Esophagus squamous epithelium (tissue), 5 donors: ENCODE data around the gene PARD3. TPM values are rescaled to one million over a fixed set of nuclear protein-coding genes. Genes with fewer than 3 reads are reported as not detected.
"Not testable (repeated sequence)": the region's sequence is repeated elsewhere in the genome, so short reads cannot be mapped to it uniquely, and the experiment has no call there.

Experiments
- DNase-seq: peaks from one replicate; lab custom pipeline; 2025; lab: John Stamatoyannopoulos, UW
- H3K27ac ChIP-seq, 4 donors: fragments of 200-600 bp; sonication (generic); one replicate each; pipeline ENCODE4 v1.5.1; 2016 to 2019; ENCODE audit warnings: mild to moderate bottlenecking in 1 of 4
- H3K27me3 ChIP-seq, 4 donors: fragments of 200-600 bp; sonication (generic); 1 replicate in 3 of 4; 2 replicates in 1 of 4; pipeline versions ENCODE4 v1.5.1 to v1.6.0; 2017 to 2021; ENCODE audit warnings: antibody characterized with exemption in 1 of 4
- H3K36me3 ChIP-seq, 3 donors: fragments of 200-600 bp; sonication (generic); one replicate each; pipeline ENCODE4 v1.5.1; 2016 to 2019
- H3K4me1 ChIP-seq, 3 donors: fragments of 200-600 bp; sonication (generic); one replicate each; pipeline ENCODE4 v1.5.1; 2017 to 2019
- H3K4me3 ChIP-seq, 4 donors: fragments of 200-600 bp; sonication (generic); 1 replicate in 3 of 4; 2 replicates in 1 of 4; pipeline ENCODE4 v1.5.1; 2016 to 2019; ENCODE audit warnings: mild to moderate bottlenecking in 2 of 4, moderate library complexity in 1 of 4
- H3K9me3 ChIP-seq, 3 donors: fragments of 200-600 bp; sonication (generic); one replicate each; pipeline ENCODE4 v1.5.1; 2016 to 2019
- POLR2A ChIP-seq, 4 donors: fragments of 450-650 bp; IDR thresholded peaks; one replicate each; pipeline ENCODE4 v1.6.1; 2017; ENCODE audit warnings: antibody characterized with exemption in 4 of 4, mild to moderate bottlenecking in 4 of 4, moderate library complexity in 3 of 4
- WGBS, 2 donors: methylation state at CpG; one replicate each; pipeline ENCODE4 v1.1.5; 2018; 5-methylcytosine and 5-hydroxymethylcytosine counted together
- intact Hi-C: fragments of 100-400 bp; cut with DNase I; formaldehyde crosslinking; loops from one replicate; pipeline ENCODE4 v1.15.0; 2022
- total RNA-seq, 4 donors: library from RNA; depleted of rRNA; stranded (reverse); fragments of >200 nt; gene quantifications; one replicate each; pipeline ENCODE4 v1.1.0, GENCODE V29; 2016
- TF ChIP-seq, protein P1 (sequence below), 6 experiments: fragments of 450-650 bp in 4 of 6; fragments of 200-600 bp in 2 of 6; sonication (generic) in 2 of 6; IDR thresholded peaks; one replicate each; pipeline ENCODE4 v1.5.1; 2016 to 2019; ENCODE audit warnings: antibody characterized with exemption in 6 of 6, mild to moderate bottlenecking in 4 of 6, moderate library complexity in 4 of 6
- donor health status: DM: yes; HTN: yes; CAD: no.

PARD3 gene
- total RNA-seq, 4 donors from 2014 or later = 57.3 to 114 (median 81.7) TPM

DNA sequence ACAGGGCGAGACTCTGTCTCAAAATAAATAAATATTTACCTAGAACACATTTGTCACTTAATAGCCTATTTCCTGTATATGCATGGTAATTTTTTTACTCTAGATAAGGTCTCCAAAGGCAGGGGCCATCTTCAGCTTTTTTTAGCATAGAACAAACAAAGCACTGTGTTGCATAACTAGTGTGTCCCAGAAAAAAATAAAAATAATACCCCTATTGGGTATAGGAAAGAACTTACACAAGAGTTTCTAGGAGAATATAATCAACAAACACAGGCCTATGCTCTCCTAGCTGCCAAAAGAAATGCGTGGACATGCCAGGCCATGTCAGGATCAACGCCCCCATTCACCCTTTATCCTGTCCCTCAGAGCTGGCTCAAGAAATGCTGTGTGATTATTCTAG, 103.6 kb downstream of the PARD3 start:
- Histone ChIP-seq H3K9me3 (no peaks in the 10 kb centered on the region), H3K4me1 (peaks cover 14 to 76% (median 31%) of the 10 kb centered on the region in 3 donors), H3K36me3 (no peaks in the 10 kb centered on the region), H3K27ac (peak overlapping the region; percentile 40 to 74 (median 62)), H3K27me3 (no peaks in the 10 kb centered on the region), H3K4me3 (no peak overlapping the region)
- intact Hi-C loops = no loop called here
- TF ChIP-seq, protein P1, sequence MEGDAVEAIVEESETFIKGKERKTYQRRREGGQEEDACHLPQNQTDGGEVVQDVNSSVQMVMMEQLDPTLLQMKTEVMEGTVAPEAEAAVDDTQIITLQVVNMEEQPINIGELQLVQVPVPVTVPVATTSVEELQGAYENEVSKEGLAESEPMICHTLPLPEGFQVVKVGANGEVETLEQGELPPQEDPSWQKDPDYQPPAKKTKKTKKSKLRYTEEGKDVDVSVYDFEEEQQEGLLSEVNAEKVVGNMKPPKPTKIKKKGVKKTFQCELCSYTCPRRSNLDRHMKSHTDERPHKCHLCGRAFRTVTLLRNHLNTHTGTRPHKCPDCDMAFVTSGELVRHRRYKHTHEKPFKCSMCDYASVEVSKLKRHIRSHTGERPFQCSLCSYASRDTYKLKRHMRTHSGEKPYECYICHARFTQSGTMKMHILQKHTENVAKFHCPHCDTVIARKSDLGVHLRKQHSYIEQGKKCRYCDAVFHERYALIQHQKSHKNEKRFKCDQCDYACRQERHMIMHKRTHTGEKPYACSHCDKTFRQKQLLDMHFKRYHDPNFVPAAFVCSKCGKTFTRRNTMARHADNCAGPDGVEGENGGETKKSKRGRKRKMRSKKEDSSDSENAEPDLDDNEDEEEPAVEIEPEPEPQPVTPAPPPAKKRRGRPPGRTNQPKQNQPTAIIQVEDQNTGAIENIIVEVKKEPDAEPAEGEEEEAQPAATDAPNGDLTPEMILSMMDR (IDR thresholded peaks at IDR 0.05) = no peak
- TF ChIP-seq POLR2A (IDR thresholded peaks at IDR 0.05) = no peak
- no peak for DNase-seq
- 44 to 55% methylated on average over 3 of the region's 3 CpGs for WGBS, 2 donors

GRCh38 chr10:34710391-34710751, 104.7 kb downstream of the PARD3 start:
- H3K4me3 ChIP-seq = no peak overlapping the region
- intact Hi-C loops = no loop called here
- no peaks in the 10 kb centered on the region for H3K9me3 ChIP-seq
- DNase-seq = no peak
- 31 to 36% methylated on average over 4 of the region's 4 CpGs for WGBS, 2 donors
- no peaks in the 10 kb centered on the region for H3K36me3 ChIP-seq
- H3K4me1 ChIP-seq = peaks cover 14 to 78% (median 31%) of the 10 kb centered on the region in 3 donors
- H3K27me3 ChIP-seq = no peaks in the 10 kb centered on the region
- TF ChIP-seq POLR2A (IDR thresholded peaks at IDR 0.05) = no peak
- TF ChIP-seq, protein P1 (IDR thresholded peaks at IDR 0.05) = no peak
- H3K27ac ChIP-seq = peak overlapping the region; percentile 40 to 74 (median 62)

GRCh38 chr10:34709637-34710390, 105.3 kb downstream of the PARD3 start:
- Histone ChIP-seq H3K27ac (peak overlapping the region; percentile 16 to 74 (median 62)), H3K4me1 (peaks cover 14 to 81% (median 31%) of the 10 kb centered on the region in 3 donors), H3K36me3 (no peaks in the 10 kb centered on the region), H3K27me3 (no peaks in the 10 kb centered on the region), H3K4me3 (no peak overlapping the region), H3K9me3 (no peaks in the 10 kb centered on the region)
- intact Hi-C loops = no loop called here
- 63 to 65% methylated on average over 8 of the region's 8 CpGs for WGBS, 2 donors
- DNase-seq = no peak
- TF ChIP-seq, protein P1 (IDR thresholded peaks at IDR 0.05) = no peak

DNA sequence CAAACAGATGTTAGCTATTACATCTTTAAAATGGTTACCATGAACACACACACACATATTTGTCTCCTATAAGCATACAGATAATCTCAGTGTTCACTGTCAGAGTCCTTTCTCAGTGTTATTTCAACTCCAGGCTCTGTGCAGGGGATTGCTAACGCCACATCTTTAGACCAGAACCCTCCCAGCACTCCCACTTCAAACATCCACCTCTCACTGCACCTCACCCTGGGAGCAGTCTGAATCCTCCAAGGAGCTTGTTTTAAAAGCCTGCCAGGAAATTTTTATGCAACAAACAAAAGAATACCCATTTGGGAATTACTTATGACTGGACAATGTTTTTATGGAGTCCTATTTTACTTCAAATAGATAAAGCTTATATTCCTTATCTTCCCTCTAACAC, 107.4 kb downstream of the PARD3 start:
- intact Hi-C loops = no loop called here
- Histone ChIP-seq H3K27me3 (no peaks in the 10 kb centered on the region), H3K27ac (peak overlapping the region in 1 of 4 donors; percentile 16), H3K4me3 (no peak overlapping the region), H3K36me3 (no peaks in the 10 kb centered on the region), H3K9me3 (no peaks in the 10 kb centered on the region), H3K4me1 (peaks cover 10 to 89% (median 26%) of the 10 kb centered on the region in 3 donors)
- 73% methylated on average over 1 of the region's 1 CpG for WGBS, 2 donors
- TF ChIP-seq, protein P1 (IDR thresholded peaks at IDR 0.05) = no peak
- TF ChIP-seq POLR2A (IDR thresholded peaks at IDR 0.05) = no peak
- no peak for DNase-seq

- H3K27ac ChIP-seq, H3K36me3 ChIP-seq, H3K9me3 ChIP-seq, H3K4me3 ChIP-seq, intact Hi-C loops, DNase-seq, H3K27me3 ChIP-seq: not testable (repeated sequence)
- WGBS, 2 donors = 96 to 97% methylated on average over 4 of the region's 4 CpGs
- peaks cover 14 to 89% (median 28%) of the 10 kb centered on the region in 3 donors for H3K4me1 ChIP-seq
These were observed 108.1 kb downstream of the PARD3 start for GRCh38 chr10:34706992-34707391.
